ENCODE data around the gene CBX8.

CBX8 gene

DNA sequence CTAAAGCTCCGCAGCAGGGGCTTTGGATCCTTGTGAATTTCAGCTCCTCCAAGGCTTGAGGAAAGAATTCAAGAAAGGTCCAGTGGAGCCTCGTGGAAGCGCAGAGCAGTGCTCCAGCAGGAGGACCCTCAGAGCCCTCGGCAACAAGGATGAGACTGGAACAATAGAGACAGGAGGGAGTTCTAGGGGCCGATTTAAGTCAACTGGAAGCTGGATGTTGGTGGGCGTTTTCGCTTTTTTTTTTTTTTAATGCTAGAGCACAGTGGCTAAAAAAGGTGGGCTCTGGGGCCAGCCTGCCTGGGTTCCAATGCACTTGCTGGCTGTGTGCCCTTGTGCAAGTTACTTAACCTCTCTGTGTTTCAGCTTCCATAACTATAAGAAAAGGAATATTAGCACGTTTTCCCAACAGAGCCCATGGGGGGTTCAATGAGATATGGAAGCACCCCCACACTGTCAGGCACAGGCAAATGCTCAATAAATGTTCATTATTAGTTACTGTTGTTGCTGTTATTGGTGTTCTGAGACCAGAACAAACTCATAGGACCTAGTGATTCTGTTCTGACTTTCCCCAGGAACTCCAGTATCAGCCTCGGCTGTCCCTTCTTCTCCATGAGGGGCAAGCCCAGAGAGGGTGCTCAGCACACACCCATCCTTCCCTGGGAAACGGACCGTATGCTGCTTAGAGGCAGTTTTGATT lies 5.3 kb upstream of the CBX8 start:
- Histone ChIP-seq H3K9ac (ENCODE audit: low read length) (no peak overlapping the region), H3K27ac (ENCODE audit: low read depth, low read length) (no peak overlapping the region), H3K9me3 (ENCODE audit: control insufficient read depth, insufficient read depth, low read depth, low read length) (no peaks in the 10 kb centered on the region), H3K36me3 (ENCODE audit: control insufficient read depth, insufficient read depth, low read length) (no peaks in the 10 kb centered on the region), H3K4me1 (ENCODE audit: control insufficient read depth, insufficient read depth, low read length) (peaks cover 44% of the 10 kb centered on the region), H3K27me3 (ENCODE audit: control insufficient read depth, insufficient read depth, low read length) (peaks cover 96% of the 10 kb centered on the region), H3K4me3 (ENCODE audit: low read depth, low read length) (0 out of 2 replicates have a peak overlapping the region, but pooled peaks have one; percentile 8)

DNA sequence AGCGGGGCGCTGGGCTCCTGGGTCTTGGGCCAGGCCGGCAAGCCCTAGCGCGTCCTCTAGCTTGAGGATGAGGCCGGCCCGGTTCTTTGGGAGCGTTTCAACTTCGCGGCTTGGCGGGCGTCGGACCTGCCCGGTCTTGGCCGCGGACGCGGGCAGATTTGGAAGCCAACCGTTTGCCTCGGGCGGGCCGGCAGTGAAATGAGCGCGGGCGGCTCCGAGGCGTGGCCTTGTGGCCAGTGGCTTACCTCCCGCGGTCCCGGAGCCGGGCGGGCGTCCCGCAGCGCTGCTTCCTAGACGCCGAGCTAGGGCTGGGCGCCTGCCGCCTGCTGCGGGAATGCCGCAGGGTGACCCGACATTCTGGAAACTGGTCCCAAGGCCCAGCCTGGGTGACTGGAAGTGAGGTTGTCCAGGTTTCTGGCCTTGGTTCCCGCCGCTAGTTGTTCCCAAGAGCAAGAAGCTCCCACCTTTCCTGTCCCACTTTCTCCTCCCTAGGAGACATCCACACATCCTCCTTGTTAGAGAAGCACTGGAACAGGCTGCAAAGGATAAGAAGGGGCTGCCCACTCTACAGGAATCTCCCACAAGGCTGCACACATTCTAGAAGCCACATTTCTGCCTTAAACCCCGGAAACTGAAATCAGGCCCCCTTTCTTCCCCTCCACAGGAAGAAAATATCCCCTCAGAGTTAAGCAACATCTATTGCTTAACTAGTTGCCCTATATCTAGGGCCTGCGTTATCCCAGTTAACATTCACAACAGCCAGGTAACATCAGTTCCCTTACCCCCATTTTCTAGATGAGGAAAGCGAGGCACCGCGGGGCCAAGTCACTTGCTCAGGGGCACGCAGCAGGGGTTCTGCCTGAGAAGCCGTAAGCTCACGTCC lies 4.5 kb upstream of the CBX8 start:
- no peak overlapping the region for H3K9ac ChIP-seq (ENCODE audit: low read length)
- H3K27ac ChIP-seq (ENCODE audit: low read depth, low read length): no peak overlapping the region
- peak overlapping the region; percentile 48 for H3K4me3 ChIP-seq (ENCODE audit: low read depth, low read length)
- peaks cover 92% of the 10 kb centered on the region for H3K27me3 ChIP-seq (ENCODE audit: control insufficient read depth, insufficient read depth, low read length)
- peaks cover 43% of the 10 kb centered on the region for H3K4me1 ChIP-seq (ENCODE audit: control insufficient read depth, insufficient read depth, low read length)
- no peaks in the 10 kb centered on the region for H3K36me3 ChIP-seq (ENCODE audit: control insufficient read depth, insufficient read depth, low read length)
- H3K9me3 ChIP-seq (ENCODE audit: control insufficient read depth, insufficient read depth, low read depth, low read length): no peaks in the 10 kb centered on the region

DNA sequence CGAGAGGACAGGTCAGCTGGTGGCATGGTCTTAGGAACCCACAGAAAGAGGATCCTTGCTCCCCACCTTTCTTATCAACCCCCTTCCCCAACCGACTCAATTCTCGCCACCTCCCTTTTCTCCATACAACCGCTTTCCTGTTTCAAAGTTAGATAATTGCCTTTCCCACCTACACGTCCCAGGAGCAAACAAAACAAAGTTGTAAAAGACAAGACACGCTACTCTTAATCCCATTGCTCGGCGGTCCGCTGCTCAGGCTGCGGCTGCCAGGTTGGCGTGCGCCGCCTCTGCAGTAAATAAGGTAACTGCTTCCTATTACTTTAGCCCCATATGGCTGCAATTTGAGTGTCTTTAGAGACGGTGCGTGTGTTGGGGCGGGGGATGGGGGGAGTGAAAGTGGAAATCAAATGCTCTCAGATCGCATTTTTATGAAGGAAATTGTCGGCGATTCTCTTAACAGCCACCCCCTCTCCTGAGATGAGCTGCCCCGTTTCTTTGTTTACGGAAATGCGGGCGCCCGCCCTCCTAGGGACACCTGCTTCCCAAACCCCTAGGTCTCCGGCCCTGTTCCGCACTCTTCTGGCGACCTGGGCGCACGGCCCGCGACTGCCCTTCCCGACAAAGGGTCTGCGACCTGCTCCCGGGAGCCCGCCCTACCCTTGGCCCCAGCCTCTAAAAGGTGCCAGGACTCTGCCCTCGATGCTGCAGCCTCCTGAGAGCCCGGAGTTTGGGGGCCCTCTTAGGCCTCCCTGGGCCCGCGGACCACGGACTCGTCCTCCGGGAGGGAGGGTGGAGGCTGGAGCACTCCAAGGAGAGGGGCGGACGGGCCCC lies 3.7 kb upstream of the CBX8 start:
- no peaks in the 10 kb centered on the region for H3K36me3 ChIP-seq (ENCODE audit: control insufficient read depth, insufficient read depth, low read length)
- peaks cover 47% of the 10 kb centered on the region for H3K4me1 ChIP-seq (ENCODE audit: control insufficient read depth, insufficient read depth, low read length)
- H3K4me3 ChIP-seq (ENCODE audit: low read depth, low read length): peak overlapping the region; percentile 48
- H3K27ac ChIP-seq (ENCODE audit: low read depth, low read length): no peak overlapping the region
- peaks cover 92% of the 10 kb centered on the region for H3K27me3 ChIP-seq (ENCODE audit: control insufficient read depth, insufficient read depth, low read length)
- H3K9me3 ChIP-seq (ENCODE audit: control insufficient read depth, insufficient read depth, low read depth, low read length): no peaks in the 10 kb centered on the region
- H3K9ac ChIP-seq (ENCODE audit: low read length): no peak overlapping the region

DNA sequence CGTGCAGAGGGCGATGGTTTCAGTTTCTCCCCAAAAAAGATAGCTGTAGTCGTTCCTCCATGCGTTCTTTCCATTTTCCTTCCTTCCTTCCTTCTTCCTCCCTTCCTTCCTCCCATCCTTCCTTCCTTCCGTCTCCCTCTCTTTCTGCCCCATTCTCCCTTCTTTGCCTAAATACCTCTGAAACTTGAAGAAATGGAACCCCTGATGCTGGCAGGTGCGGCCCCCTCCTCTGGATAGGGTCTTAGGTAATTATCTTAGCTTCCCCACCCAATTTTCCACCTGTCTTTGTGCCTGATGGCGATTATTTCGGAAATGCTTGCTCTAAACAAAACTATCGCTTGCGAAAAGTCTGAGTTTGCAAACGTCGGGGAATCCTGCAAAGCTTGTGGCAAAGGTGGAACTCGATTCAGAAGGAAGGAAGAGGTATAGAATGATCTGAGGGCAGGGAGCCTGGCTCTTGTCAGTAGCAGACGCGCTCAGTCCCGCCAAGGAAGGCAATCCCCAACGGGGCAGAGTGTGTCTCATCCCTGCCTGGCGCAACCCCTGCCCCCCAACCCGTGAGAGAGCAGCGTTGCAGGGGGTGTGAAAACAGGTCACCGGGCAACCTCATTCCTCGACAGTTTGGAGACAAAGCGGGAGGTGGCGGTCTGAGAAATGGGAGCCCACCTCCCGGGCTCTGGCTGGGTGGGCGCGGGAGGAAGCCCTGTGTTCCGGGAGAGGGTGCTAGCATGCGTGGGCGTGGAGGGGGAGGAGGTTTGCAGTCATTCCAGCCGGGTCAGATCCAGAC lies 2.9 kb upstream of the CBX8 start:
- Histone ChIP-seq H3K36me3 (ENCODE audit: control insufficient read depth, insufficient read depth, low read length) (no peaks in the 10 kb centered on the region), H3K27me3 (ENCODE audit: control insufficient read depth, insufficient read depth, low read length) (peaks cover 92% of the 10 kb centered on the region), H3K4me1 (ENCODE audit: control insufficient read depth, insufficient read depth, low read length) (peaks cover 53% of the 10 kb centered on the region), H3K9me3 (ENCODE audit: control insufficient read depth, insufficient read depth, low read depth, low read length) (no peaks in the 10 kb centered on the region), H3K27ac (ENCODE audit: low read depth, low read length) (no peak overlapping the region), H3K9ac (ENCODE audit: low read length) (no peak overlapping the region), H3K4me3 (ENCODE audit: low read depth, low read length) (peak overlapping the region; percentile 48; the same call in 1 of the 2 replicates)

DNA sequence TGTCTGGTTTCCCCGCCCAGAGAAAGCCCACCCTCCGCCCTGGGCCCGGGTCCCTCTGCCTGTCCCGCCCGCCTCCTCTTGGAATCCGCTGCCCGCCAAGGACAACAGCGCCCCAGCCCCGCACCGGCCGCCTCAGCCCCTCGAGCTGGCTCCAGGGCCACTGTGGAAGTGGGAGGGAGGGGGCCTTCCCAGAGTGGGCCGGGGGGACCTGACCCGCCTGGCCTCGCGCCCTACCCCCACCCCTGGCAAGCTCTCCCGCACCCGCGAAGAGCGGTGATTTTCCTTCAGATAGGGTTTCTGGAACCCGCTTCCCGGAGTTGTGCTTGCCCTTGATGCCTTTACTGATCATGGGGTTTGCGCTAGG lies 2.3 kb upstream of the CBX8 start:
- Histone ChIP-seq H3K4me3 (ENCODE audit: low read depth, low read length) (no peak overlapping the region), H3K9ac (ENCODE audit: low read length) (no peak overlapping the region), H3K27me3 (ENCODE audit: control insufficient read depth, insufficient read depth, low read length) (peaks cover 92% of the 10 kb centered on the region), H3K9me3 (ENCODE audit: control insufficient read depth, insufficient read depth, low read depth, low read length) (no peaks in the 10 kb centered on the region), H3K4me1 (ENCODE audit: control insufficient read depth, insufficient read depth, low read length) (peaks cover 54% of the 10 kb centered on the region), H3K27ac (ENCODE audit: low read depth, low read length) (no peak overlapping the region), H3K36me3 (ENCODE audit: control insufficient read depth, insufficient read depth, low read length) (no peaks in the 10 kb centered on the region)

DNA sequence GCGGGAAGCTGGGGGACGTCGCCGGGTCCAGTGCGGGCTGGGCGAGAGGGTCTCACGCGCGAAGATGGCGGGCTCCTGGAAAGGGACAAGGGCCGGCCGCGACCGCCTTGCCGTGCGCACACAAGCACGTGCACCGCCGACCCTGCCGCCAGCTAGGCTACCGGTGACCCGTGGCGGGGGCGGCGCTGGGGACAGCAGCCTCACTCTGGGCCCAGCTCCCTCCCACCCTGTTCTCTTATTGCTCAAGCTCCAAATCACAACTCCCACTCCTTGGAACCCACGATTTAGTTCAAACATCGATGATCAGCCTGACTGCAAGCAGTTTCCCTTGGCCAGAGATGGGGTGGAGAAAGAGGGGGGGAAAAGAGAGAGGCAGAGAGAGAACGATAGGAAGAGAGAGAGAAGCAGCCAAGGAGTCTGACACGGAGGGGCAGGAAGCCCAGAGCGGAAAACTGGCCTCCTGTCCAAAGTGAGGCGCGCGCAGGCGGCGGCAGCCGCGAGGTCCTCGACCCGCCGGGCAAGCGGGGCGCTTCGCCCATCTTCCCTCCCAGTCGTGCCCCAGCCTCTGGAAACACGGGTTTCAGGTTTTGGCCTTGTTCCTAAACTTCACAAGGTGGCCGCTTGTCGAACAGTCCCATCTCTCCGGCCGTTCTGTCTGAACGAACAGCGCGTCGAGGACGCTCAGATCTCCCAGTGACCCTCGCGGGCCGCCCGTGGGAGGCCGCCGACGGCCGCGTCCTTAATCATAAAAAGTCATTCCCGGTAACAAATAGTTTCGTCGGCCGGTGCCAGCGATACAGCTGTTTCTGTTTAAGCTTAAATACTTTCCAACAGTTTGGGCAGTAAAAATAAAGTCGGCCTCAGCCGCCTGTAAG lies 1.7 kb upstream of the CBX8 start:
- Histone ChIP-seq H3K27ac (ENCODE audit: low read depth, low read length) (no peak overlapping the region), H3K36me3 (ENCODE audit: control insufficient read depth, insufficient read depth, low read length) (no peaks in the 10 kb centered on the region), H3K4me3 (ENCODE audit: low read depth, low read length) (peak overlapping the region; percentile 39), H3K27me3 (ENCODE audit: control insufficient read depth, insufficient read depth, low read length) (peaks cover 92% of the 10 kb centered on the region), H3K9ac (ENCODE audit: low read length) (no peak overlapping the region), H3K4me1 (ENCODE audit: control insufficient read depth, insufficient read depth, low read length) (peaks cover 55% of the 10 kb centered on the region), H3K9me3 (ENCODE audit: control insufficient read depth, insufficient read depth, low read depth, low read length) (no peaks in the 10 kb centered on the region)

DNA sequence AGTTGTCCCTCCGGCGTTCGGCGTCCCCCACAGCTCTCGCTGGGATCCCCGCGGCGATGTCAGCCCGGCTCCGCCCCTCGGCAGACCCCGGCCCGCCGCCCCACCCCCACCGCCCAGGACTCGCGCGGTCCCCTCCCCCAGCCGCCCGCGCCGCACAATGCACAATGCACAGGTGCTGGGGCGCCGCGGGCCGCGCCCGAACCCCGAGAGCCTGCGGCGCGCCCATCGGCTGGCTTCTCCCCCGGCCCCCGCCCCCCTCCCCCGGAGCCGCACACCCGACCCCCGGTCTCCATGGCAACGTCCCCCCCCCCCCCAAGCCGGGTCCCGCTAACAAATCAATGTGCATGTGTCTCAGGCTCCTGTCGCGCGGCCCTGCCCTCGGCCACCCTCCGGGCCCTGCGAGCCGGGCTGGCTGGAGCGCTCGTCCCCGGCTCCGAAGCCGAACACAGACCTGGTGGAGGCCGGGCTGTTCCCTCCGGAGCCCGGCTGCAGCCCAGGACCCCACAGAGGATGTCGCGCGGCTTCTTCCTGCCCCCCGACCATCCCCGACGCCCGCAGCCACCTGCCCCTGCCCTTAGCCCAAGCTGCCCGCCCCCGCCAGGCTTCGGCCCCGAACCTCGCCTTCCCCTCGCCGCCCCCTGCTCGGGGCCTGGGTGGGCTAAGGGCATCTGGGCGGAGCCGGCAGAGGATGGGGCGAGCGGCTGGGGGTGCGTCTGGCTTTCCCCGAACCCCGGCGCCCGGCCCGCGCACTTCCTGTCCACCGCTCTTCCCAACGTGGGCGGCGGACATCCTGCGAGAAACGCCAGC lies 818 bp upstream of the CBX8 start:
- H3K4me3 ChIP-seq (ENCODE audit: low read depth, low read length): peak overlapping the region; percentile 51
- no peaks in the 10 kb centered on the region for H3K9me3 ChIP-seq (ENCODE audit: control insufficient read depth, insufficient read depth, low read depth, low read length)
- peaks cover 92% of the 10 kb centered on the region for H3K27me3 ChIP-seq (ENCODE audit: control insufficient read depth, insufficient read depth, low read length)
- no peak overlapping the region for H3K9ac ChIP-seq (ENCODE audit: low read length)
- peaks cover 54% of the 10 kb centered on the region for H3K4me1 ChIP-seq (ENCODE audit: control insufficient read depth, insufficient read depth, low read length)
- H3K36me3 ChIP-seq (ENCODE audit: control insufficient read depth, insufficient read depth, low read length): no peaks in the 10 kb centered on the region
- no peak overlapping the region for H3K27ac ChIP-seq (ENCODE audit: low read depth, low read length)

DNA sequence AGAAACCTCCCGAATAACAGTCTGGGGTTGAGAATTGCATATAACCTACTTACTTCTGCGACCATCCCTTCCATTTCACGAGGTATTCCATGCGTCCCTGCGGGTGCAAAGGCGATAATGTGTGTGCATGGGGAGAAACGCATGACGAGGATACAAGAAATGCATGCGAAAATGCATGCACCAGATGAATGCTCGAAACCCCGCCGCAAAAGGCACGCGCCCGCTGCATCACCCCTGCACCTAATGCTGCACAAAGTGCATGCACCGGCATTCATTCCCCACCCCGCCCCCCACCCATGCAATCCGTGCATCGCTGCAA lies 474 bp downstream of the CBX8 start:
- Histone ChIP-seq H3K9me3 (ENCODE audit: control insufficient read depth, insufficient read depth, low read depth, low read length) (no peaks in the 10 kb centered on the region), H3K4me3 (ENCODE audit: low read depth, low read length) (peak overlapping the region; percentile 85), H3K9ac (ENCODE audit: low read length) (no peak overlapping the region), H3K27ac (ENCODE audit: low read depth, low read length) (no peak overlapping the region), H3K36me3 (ENCODE audit: control insufficient read depth, insufficient read depth, low read length) (no peaks in the 10 kb centered on the region), H3K4me1 (ENCODE audit: control insufficient read depth, insufficient read depth, low read length) (peaks cover 53% of the 10 kb centered on the region), H3K27me3 (ENCODE audit: control insufficient read depth, insufficient read depth, low read length) (peaks cover 92% of the 10 kb centered on the region)

DNA sequence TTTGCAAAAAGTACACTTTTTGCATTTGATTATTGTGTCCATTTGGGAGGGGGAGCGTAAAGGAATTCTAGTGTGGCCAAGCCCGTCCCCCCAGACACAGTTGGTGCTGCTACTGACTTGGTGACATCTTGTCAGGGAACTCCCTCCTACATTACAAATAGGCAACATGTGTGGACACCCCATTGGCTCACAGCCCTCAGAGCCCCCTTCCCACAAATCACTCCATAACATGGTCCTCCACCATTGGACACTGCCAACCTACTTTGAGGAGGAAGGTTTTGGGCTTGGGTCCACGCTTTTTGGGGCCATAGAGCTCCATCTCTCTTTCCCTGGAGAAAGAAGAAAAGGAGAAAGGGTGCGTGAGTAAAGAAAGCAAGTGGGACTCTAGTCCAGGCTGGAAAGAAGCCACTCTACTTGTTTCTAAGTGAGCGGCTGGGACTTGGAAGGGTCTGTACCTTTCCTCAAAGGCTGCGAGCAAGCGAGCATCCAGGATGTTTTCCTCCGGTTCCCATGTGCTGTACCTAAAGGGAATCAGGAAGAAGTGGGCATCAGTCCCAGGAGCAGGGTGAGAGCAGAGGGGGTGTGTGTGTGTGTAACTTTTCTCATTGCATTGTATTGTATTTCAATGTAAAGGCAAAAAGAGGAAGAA lies 958 bp downstream of the CBX8 start:
- peaks cover 51% of the 10 kb centered on the region for H3K4me1 ChIP-seq (ENCODE audit: control insufficient read depth, insufficient read depth, low read length)

More for the DNA sequence above, 958 bp downstream of the CBX8 start:
- Histone ChIP-seq H3K4me3 (ENCODE audit: low read depth, low read length) (peak overlapping the region; percentile 85), H3K27me3 (ENCODE audit: control insufficient read depth, insufficient read depth, low read length) (peaks cover 92% of the 10 kb centered on the region), H3K9me3 (ENCODE audit: control insufficient read depth, insufficient read depth, low read depth, low read length) (no peaks in the 10 kb centered on the region), H3K36me3 (ENCODE audit: control insufficient read depth, insufficient read depth, low read length) (no peaks in the 10 kb centered on the region), H3K27ac (ENCODE audit: low read depth, low read length) (no peak overlapping the region), H3K9ac (ENCODE audit: low read length) (no peak overlapping the region)
